GM19455 (cell line): ENCODE data around the gene PSMG3.

ENCODE experiments used
- ATAC-seq: cut with Tn5 transposase; IDR thresholded peaks from one replicate; pipeline ENCODE4 v1.9.1; 2021; ENCODE audit not compliant: unreplicated experiment

Gene PSMG3

DNA sequence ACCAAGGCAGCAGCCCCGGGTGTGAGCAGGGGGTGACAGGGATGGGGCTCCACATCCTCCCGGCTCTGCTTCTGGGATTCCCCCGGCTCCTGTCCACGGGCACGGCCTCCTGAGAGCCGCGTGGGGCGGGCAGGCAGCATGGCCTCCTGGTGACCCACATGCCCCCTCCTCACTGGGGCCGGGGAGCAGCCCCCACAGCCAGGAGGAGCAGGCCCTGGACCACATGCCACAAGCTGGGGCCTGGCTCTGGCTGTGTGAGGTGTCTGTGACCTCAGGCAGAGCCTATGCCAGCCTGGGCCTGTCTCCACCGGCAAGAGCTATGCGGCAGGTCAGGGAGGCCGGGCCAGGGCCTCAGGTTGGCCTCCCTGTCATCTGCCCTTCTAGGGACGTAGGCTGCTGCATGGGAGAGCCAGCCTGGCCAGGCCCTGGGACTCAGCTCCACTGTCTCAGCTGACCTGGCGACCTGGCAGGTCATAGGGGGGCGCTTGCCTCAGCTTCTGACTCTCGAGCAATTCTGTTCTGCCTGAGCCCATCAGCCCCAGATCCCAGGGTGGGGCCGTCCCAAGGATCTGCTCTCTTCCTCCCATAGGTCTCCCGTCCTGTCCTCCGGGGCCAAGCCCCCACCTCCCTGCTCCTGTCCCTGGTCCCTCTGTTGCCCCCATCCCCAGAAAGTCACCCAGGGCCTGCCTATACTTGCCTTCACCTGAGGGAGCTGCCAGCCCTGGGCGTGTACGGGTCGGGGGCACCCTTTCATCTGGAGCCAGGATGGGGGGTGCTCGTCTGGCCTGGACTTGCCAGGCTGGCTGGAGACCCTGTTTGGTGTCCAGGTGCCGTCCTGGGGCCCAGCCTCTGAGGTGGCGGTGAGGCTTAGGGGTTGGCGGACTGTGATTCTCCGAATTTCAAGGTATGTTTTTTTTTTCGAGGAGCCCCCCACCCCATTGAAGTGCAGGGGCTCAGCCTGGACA is 9.9 kb downstream of the PSMG3 start:
- no peak for ATAC-seq

- ATAC-seq = no peak
Observed at GRCh38 chr7:1558841-1559625, 10.8 kb downstream of the PSMG3 start.

DNA sequence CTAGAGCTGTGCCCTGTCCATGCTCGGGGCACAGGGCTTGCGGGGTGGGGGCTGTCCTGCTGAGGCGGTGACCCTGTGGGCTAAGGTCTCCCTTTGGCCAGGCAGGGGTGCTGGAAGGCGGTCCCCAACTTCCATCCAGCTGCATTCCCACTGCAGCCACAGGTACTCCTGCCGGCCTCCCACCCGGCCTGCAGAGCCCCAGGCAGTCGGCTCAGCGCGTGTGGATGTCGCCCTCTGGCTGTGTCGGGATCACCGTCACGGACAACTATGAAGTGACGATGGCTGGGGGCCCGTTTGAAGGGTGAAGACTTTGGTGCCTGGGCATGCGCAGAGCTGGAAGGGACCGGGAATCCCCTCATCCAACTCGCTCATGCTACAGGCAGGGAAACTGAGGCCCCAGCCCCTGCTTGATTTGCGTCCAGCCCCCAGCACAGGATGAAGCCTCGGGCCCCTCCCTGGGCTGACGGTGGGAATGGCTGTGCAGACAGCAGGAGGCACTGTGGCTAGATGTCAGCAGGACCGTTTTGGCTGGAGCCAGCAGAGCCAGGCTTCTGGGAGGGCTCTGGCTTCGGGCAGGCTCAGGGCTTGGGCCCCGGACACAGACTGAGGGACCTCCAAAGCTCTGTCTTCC is 11.5 kb downstream of the PSMG3 start:
- ATAC-seq = no peak

DNA sequence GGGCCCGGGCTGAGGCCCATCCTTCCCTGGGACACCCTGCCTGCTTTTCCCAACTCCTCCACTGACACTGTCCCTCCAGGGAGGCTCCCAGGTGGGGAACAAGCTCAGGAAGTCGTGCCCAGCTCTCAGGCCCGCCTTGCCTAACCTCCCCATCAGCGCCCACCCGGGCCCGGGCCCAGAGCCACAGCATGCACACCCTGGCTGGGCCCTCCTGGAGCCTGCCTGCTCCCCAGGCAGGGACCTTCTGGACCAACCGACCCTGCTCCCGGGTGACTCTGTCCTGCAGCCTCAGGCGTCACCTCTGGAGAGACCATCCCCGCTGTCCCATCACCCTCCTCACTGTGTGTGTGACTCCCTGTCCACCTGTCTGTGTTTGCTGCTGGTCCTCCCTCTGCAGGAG is 12.1 kb downstream of the PSMG3 start:
- no peak for ATAC-seq

DNA sequence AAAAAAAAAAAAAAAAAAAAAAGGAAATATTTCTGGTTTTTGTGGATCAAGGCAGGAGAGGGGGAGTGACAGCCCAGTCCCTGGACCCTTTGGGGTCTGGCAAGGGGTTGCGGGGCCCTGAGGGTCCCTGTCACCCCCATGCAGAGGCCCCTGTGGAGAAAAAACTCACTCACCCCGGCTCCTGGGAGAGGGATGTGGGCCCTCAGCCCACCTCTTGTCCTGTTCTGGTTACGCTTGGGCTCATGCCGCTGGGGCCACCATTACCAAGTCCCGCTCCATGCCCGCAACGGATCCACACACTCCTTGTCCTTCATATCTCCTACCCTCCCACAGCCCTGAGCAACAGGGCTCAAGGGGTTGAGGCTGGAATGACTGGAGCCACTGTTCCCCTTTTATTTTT is 12.8 kb downstream of the PSMG3 start:
- ATAC-seq = no peak

GRCh38 chr7:1555813-1556543 is 13.9 kb downstream of the PSMG3 start, which contains the start of gene TMEM184A:
Gene TMEM184A (minus strand): TSS chr7:1556205. CDS start chr7:1555484, 721 bp downstream.
- no peak for ATAC-seq

DNA sequence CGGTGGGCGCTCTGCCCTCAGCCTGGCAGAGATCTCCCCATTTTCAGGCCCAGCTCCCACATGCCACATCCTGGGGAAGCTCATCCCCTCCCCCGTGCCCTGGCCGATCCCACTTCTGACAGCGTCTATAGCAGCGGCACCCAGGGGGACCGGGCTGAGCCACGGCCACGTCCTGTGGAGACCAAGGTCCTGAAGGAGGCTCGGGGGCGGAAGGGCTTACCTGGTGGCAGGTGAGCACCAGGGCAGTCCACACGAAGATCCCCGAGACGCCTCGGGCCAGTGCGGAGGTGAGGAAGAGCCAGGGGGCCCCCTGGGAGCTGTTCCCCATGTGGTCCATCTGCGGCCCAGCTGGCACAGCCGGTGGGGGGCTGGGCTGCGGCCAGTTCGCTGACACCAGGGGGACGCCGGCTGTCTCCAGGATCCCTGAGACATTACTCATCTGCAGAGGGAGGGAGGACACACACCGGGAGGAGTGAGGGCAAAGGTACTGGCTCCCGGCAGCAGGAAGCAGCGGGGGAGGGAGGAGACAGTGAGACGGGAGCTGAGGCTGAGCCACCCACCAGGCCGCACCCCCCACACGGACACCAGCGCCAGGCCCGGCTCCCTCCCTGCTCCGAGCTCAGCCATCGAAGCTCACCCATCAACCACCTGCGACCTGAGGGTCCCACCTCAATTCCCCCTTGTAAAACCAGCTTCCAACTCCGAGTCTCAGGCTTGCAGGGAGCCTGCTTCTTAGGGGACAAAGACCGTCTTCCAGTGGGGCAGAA is 14.6 kb downstream of the PSMG3 start:
- no peak for ATAC-seq

GRCh38 chr7:1554333-1555045 is 15.3 kb downstream of the PSMG3 start:
- no peak for ATAC-seq

DNA sequence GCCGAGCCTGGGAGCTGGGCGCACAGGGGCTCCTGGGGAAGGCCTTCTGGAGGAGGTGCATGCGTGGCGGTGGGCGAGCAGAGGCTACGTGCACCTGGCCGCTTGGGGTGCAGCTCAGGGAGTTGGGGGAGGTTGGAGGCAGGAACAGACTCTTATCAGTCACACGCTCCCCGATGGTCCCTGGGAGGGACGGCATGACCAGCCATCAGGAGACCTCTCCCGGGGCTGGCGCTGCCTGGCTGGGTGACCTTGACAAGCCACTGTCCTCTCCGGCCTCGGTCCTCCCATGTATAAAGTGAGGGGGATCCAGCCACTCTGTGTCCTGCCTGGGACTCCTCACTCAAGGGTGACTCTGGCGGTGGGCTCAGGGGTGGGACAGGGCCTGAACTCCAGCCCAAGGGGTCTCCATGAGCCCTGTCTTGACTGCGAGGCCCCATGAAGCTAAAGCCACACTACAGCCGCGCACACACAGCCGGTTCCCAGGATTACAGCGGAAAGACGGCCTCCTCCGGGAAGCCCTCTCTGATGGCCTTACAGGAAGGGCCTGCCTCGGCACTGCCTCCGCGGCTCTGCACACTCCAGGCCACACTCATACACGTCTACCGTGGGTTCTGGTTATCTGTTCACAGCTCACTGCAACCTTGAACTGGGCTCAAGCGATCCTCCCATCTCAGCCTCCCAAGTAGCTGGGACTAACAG is 16.2 kb downstream of the PSMG3 start:
- ATAC-seq = no peak

DNA sequence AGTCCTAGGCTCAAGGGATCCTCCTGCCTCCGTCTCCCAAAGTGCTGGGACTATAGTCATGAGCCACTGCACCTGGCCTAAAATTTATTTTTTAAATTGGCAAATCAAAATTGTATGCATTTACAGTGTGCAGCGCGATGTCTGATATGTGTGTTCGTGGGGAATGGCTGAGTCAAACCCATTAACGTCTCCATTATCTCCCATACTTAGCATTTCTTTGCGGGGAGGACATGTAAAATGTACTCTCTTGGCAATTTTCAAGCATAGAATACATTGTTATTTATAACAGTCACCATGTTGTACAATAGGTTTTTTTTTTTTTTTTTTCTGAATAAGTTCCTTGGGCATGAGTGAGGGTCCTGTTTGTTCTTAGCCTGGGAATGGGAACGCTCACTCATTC is 17.6 kb downstream of the PSMG3 start:
- ATAC-seq = no peak

DNA sequence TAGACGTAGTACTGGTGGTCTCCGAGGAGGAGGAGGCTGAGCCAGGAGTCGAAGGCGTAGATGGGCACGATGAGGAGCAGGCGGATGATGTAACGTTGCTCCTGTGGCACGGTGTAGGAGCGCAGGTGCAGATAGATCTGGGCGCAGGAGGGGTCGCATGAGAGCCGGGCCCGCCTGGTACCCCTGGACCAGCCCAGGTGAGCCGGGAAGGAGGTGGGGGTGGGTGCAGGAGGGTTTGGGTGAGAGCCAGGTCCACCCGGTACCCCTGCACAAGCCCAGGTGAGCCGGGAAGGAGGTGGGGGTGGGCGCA is 19.0 kb downstream of the PSMG3 start:
- ATAC-seq = no peak

DNA sequence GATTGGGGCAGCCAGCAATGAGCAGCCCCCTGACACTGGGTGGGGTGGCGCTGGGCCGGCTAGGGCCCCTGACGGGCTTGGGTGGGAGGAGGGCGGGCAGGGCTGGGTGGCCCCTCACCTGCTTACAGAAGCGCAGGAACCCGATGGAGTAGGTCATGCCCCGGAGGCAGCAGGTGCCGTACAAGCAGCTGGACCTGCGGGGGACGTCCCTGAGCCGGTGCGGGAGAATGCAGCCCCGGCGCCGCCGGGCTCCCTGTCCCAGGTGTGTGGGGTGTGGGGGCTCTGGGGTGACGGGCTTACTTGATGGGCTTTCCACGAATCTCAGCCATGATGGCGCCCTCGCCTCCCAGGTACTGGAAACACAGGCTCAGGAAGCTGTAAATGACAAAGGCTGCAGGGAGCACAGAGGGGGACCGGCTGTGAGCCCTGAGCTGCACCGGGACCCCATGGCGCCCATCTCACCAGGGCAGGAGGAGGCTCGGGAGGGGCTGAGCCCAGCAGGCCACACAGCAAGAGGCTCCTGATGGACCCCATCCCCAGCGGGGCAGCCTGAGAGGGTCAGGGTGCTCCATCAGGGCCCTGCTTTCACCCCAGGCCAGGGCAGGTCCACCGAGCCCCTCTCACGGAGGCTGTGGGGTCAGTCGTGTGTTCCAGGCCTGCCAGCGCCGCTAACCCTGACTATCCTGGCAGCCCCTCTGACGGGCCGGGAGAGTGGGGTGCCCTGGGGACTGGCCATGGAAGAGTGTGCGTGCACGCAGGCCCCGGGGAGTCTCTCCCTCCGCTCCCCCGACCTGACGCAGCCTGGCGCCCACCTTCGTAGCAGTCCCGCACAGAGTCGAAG is 19.6 kb downstream of the PSMG3 start:
- ATAC-seq = no peak

DNA sequence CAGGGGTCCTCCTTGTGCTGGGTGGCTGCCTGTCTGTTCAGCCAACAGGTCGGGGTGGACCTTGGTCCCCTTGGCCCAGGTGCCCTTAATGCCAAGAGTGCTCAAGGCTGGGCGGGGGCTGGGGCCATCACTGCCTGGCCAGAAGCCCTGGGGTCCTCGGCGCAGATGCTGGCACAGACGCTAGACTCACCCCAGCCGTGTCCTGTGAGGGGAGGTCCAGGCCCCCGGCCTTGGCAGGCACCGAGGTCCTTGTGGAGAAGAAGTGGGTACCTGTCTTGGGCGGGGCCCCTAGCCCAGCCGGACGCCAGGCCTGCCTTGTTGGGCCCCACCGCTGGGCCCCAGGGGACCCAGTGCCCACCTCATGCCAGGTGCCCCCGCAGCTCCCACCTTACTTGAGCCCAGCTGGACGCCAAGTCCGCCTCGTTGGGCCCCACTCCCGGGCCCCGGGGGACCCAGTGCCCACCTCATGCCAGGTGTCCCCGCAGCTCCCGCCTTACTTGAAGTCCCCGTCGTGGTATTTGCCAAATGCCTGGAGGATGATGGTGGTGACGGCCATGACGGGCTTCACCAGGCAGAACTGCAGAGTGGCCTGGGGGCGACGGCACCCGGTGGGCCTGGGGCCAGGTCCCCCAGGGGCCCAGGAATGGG is 20.4 kb downstream of the PSMG3 start:
- ATAC-seq = no peak

DNA sequence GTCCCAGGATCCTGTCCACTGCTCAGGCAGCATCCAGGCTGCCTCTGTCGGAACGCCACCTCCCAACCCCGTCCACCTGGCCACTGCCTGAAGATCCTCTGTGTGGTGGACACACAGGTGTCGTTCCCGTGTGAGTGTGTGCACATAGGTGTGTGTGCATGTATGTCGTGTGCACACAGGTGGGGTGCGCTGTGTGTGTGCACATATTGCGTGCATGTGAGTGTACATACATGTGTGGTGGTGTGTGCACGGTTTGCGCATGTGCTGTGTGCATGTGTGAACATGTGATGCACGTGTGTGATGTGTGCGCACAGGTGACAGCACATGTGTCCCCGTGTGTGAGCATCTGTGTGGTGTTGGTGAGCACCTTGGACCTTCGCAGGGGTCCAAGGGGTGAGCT is 20.9 kb downstream of the PSMG3 start:
- no peak for ATAC-seq

DNA sequence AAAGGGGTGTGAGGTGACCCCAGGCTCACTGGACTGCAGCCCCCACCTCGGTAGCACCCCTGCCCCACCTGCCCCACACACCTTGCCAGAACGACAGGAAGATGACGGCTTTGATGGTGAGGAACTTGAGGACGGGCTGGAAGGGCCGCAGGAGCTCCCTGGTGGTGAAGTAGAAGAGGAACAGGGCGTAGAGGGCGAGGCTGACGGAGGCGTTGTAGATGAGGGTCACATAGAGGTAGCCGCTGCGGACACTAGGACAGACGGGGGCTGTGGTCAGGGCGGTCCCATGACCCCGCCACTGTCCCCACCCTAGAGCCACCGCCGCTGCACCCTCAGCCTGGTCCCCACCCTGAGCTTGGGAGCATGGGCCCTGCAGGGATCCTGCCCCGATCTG is 21.4 kb downstream of the PSMG3 start:
- no peak for ATAC-seq

- no peak for ATAC-seq
Observed at GRCh38 chr7:1547777-1548437, 21.9 kb downstream of the PSMG3 start.
